GM18858 (cell line): ENCODE measurements around the gene CD7.

Source experiments
- ATAC-seq: cut with Tn5 transposase; IDR thresholded peaks from one replicate; pipeline ENCODE4 v1.9.1; 2021; ENCODE audit not compliant: unreplicated experiment

The CD7 gene

DNA sequence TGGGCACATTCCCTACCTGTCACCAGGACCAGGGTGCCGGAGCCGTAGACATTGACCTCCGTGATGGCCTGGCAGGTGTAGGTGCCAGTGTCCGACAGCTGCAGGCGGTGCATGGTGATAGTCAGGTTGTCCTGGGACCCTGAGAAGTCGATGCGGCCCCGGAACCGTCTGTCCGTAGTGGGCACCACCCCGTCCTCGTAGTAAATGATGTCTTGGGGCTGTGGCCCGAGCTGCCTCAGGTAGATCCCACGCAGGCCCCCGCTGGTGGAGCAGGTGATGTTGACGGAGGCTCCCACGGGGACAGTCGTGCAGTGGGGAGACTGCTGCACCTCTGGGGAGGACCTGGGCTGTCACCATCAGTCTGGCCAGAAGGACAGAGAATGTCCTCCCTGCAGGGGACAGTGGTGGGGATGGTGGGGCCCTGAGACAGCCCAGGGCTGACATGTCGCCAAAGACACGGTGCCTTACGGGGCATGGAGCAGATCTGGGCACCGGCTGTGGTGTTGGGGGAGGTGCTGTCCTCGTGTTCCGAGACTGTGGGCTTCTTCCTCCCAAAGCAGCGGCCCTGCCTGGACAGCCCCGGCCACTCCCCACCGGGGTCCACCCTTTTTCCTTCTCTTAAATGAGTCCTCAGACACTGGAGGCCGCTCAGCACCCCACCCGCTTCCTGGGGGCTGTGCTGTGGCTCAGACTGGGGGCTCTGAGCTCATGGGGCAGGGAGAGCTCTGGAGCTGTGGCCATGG is 586 bp downstream of the CD7 start:
- ATAC-seq: no peak

DNA sequence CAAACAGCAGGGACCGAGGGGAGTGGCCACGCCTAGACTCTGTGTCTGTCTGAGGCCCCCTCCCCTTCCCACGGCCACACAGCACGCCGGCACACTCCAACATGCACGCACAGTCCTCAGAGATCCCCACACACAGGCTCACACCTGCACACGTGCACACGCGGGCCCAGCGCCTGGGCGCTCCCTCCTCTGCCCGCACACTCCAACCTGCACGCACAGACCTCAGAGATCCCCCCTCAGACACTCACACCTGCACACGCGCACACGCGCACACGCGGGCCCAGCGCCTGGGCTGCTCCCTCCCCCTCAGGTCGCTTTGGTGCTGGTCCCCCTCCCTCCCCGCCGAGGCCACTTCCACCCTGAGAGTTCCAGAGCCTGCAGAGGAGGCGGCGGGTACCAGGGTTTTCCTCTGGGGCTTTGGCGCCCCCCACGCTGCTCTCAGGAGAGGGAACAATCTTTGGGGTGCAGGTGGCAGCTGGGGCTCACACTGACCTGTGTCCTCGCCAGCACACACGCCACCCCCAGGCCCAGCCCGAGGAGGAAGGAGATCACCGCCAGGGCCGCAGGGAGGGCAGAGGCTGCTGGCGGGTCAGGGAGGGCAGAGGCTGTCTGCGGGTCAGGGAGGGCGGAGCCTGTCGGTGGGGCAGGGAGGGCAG is 1.6 kb downstream of the CD7 start:
- ATAC-seq: no peak

DNA sequence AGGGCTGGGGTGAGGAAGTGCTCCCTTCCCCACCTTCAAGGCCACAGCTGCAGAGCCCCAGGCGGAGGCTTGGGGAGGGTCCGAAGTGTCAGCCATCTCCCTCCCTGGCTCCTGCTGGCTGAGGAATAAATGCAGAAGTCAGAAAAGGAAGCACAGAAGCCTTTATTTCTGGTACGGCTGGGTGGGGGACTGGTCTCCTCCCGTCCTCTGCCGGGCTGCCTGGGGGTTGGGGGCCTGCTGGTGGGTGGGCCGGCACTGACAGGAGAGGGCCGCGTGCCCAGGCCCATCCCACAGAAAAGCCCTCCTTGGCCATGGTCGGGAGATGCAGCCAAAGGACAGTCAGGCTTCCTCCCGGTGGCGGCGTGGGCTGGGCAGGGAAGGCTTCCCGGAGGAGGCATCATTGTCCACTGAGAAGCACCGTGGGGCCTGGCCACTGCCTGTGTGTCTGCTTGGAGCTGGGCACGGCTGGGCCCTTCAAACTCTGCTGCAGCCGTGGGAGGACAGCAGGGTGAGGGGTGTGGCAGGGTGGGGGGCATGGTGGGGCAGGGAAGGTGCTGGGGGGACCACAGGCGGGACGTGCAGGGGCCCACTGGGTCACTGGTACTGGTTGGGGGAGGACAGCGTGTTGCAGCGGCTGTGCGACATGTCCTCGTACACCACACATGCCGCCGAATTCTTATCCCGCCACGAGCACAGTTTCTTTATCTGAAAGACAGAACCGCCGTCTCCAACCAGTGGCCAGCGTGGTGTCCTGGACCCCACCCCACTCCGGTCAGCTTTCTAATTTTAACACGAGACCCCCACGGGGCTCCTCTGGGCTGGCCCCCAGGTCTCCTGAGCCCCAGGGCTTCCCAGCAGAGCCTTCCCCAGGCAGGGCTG is 2.4 kb downstream of the CD7 start:
- ATAC-seq: no peak

DNA sequence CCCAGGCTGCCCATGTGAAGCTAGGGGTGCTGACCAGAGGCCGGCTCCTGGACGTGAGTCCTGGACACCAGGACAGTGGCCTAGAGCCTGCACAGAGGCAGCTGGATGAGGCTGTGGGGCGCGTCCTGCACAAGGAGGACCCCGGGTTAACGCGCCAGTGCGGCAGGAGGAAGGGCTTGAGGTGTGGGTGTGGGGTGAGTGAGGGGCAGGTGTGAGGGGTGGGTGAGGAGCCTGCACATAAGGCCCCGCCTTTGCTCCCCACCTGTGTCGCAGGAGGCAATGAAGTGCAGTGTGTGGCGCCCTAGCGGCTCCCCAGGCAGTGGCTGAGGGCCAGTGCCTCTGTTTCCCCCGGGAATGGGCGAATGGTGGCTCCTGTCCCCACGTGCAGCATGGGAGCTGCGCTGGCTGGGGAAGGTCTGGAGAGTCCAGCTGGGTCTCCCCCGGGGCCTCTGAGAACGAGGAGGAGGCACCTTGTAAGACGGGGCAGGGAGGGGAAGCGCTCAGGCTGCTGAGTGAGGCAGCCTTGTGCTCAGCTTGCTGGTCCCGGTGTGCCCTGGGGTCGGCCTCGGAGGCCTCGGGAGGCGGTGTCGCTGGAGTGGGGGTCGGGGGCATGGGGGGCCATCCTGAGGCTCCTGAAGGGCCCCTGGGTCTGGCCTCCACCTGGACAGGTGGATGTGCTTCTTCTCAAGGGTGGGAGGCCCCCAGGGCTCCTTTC is 3.2 kb downstream of the CD7 start:
- ATAC-seq: no peak

DNA sequence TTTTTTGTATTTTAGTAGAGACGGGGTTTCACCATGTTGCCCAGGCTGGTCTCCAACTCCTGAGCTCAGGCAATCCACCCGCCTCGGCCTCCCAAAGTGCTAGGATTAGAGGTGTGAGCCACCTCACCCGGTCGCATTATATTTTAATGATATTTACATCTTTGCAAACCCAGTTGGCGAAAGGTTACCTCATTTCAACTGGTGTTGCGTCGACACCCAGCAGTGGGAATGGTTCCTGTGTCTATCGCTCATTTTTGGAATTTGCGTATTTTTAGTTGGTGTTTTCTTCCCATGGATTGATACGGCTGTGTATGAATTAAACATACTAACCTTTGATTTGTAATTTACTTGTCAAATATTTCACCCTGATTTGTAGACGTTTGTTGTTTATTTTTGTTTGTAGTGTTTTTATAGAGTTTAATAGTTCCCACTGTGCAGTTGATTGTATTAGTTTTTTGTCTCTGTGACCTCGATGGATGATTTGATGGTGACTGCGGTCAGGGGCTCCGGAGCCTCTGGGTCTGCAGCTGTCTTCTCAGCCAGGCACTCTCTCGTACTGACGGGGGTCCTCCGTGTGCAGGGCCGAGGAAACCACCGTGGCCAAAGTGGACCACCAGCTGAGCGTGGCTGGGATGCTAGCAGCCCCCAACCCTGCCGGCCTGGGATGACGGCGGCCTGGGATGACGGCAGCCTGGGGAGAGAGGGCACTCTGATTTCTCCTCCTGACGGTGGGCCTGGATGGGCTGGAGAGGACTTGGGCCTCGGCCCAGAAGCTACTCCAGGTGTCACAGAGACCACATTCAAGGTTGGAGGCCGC is 4.0 kb downstream of the CD7 start:
- ATAC-seq: no peak

DNA sequence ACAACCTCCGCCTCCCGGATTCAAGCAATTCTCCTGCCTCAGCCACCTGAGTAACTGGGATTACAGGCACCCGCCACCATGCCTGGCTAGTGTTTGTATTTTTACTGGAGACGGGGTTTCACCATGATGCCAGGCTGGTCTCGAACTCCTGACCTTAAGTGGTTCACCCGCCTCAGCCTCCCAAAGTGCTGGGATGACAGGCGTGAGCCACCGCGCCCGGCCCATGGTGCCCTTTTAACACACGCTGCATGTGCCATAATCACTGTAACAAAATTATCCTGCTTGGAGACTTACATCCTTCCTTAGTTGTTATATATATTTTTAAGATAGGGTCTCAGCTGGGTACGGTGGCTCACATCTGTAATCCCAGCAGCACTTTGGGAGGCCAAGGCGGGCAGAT is 5.4 kb downstream of the CD7 start:
- no peak for ATAC-seq

DNA sequence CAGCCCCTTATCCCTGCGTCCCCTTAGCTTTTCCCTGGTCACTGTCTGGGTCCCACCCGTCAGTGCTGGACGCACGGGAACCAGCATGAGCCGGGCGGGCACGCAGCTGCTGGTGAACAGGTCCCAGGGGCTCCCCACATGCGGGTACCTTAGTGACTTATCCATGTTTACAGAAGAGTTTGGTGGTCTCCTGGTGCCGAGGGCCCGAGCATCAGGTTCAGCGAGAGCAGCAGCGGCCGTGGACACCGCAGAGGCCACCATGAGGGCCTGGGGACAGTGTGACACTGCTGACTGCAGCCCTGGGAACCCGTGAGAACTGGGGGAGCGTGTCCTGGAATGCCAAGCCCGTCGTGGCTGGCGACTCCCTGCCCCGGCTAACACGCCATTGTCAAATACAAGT is 6.5 kb downstream of the CD7 start:
- ATAC-seq: no peak

DNA sequence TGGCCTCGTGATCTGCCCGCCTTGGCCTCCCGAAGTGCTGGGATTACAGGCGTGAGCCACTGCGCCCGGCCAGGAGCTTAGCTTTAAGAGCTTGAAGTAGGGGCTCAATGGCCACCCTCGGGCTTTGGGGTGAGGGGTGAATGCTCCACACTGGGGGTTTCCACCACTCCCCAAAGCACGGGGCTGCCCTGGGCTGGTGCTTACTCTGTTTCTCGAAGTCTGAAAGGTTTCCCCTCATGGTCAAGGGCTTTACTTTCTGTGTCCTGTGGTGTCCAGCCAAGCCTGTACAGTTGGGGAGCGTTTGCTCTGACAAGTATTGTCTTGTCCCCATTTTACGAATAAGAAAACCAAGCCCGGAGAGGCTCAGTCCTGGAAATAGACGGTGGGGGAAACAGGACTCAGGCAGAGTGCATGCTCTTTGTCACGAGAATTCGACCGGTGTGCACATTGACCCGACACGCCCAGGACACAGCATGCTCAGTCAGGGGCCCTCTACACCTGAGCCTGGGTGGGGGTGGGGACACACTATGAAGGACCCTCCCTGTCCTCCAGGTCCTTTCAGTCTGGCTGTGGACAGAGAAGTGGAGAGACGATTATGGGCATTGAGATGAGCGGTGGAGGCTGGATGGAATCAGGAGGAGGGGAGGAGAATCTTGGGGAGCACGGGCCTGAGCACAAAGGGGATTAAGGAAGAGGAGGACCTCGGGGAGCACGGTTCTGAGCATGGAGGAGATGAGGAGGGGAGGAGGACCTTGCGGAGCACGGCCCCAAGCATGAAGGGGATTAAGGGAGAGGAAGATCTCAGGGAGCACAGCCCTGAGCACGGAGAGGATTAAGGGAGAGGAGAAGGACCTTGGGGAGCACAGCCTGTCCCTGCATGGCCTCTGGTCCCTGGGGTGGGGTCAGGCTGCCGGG is 7.5 kb downstream of the CD7 start:
- ATAC-seq: no peak

DNA sequence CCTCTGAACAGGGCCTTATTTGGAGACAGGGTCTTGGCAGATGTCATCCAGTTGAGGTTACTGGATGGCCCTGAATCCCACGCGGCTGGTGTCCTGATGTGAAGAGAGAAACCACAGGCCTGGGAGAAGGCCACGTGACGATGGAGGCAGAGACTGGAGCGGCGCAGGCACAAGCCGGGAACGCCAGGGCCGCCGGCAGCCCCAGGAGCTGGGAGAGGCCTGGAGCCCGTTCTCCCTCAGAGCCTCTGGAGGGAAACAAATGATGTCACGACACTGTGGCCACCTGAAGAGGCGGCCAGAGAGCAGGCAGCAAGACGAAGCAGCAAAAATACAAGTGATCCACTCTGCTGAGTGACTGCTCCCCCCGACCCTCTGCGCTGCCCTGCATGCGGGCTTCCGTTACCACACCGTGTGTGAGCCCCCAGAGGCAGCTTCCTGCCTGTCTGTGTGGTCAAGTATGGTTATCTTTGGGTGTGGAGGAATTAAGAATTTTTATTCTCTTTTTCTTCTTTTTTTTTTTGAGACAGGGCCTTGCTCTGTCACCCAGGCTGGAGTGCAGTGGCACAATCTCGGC is 11.6 kb downstream of the CD7 start:
- no peak for ATAC-seq

DNA sequence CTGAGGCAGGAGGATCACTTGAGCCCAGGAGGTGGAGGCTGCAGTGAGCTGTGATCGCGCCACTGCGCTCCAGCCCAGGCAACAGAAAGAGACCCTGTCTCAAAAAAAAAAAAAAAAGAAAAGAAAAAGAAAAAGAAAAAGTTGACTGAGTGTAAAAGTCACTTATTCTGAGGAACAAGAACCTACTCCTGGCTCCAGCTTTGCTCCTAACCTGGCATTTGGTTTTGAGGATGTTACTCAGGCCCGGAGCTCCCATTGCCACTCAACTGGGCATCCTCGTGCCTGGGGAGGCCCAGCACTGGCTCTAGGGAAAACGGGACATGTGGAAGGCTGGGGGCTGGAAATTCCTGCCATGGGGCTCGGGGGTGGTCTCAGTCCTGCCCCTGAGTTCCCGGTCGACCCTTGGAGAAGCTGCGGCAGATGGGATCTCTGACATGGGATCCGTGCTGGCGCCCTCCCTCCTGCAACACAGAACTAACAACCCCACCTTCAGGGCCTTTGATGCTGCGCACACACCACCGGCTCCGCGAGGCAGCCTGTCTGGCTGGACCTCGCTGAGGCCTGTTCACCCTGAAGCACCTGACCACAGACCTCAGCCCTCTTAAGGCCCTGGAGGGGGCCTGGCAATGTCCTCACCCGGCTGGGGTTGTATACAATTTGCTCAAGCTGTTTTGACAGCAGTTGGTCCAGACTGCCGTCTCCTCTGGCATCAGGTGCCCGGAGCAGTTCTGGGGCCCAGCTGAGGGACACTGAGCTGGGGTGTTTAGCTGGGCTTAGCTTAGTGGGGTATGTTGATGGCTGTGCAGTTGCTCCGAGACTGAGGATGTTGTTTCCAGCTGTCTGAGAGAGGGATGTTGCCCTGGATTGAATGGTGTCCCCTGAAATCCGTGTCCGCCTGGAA is 12.3 kb downstream of the CD7 start:
- ATAC-seq: no peak

DNA sequence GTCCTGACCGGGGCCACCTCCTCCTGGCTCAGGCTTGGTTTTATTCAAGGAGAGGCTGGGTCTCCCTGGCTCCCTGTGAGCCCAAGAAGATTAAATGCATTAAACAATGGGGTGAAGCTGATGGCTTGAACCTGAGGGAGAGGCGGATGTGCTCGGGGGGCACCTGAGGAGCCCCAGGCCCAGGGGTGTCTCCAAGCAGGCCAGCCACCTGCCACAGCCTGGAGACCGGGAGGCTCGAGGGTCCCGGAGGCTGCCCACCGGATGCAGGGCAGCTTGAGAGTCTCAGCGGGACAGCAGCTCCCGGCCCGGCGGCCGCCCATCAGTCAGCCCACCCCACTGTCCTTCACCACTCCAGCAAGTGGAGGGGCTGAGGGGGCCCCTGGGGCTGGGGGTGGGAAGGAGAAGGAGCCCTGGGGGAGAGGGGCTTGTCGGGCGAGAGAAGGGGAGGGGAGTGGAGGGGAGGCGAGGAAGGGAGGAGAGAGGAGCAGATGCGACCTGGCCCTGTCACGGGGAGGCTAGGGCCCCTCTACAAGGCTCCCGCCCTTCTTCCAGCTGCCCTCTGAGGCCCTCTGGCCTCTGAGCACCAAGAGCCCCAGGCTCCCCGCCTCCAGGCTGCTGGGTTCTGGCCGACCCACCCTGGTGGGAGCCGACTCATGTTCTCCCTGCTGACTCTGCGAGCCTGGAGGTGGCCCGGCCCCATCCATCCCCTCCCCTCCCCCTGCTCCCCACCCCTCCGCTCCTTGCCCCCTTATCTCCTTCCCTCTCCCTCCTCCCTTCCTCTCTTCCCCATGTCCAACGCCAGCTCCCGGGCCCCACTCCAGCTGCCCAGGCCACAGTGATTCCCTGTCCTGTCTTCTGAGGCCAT is 13.2 kb downstream of the CD7 start:
- no peak for ATAC-seq

DNA sequence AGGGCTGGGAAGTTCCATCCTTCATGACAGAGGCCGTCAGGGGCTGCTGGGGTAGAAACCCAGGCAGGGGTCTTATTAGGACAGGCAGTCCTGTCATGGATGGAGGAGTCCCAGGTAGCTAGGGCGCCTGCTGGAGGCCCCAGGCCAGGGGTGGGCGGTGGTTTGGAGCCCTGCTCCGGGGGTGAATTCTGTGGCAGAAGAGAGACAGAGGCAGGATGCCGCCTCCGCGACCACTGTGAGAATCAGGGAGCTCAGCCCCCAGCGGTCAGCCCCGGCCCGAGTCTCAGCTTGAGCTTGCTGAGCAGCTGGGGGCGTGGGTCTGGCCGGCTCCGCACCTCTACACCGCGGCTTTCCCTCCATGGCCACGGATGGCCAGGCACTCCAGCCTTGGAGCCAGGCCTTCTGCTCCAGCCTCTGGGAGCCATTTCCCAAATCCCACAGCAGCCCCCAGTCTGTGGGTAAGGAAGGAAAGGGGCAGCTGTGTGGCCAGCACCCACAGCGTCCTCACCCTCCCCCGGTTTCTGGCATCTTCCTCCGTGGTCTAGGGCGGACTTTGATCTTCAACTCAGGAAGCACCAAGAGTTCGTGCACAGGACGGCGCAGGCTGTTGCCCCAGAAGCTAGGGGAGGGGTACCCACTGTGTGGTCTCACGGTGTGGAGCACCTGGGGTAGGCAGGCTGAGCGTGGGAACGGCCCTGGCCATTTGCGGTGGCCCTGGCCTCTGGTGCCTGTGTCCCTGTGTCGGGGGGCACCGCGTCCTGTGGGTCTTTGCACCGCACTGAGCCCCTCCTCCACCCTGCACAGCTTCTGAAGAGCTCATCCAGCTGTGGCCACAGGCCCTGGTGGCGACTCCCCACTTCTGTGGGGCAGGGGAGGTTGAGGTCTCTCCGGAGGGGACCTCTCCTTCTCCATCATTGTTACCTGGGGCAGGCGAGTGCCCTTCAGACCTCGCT is 14.1 kb downstream of the CD7 start:
- no peak for ATAC-seq

DNA sequence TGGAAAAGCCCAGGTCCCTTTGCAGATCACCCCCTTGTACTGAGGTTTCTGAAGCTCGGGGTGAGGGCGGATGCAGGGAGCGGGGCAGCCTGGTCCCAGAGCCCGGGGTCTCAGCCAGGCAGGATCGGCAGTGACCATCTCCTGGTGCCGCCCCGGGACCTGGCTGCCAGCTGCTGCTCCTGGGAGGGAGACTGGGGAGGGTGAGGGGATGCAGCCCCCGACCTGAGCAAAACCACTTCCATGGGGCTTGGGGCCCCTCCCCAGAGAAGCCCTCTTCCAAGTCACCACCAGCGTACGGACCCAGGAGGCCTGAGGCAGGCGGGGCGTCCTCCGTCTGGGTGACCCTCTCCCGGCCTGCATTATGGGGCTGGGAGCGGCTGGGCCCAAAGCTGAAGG is 14.8 kb downstream of the CD7 start:
- ATAC-seq: no peak

DNA sequence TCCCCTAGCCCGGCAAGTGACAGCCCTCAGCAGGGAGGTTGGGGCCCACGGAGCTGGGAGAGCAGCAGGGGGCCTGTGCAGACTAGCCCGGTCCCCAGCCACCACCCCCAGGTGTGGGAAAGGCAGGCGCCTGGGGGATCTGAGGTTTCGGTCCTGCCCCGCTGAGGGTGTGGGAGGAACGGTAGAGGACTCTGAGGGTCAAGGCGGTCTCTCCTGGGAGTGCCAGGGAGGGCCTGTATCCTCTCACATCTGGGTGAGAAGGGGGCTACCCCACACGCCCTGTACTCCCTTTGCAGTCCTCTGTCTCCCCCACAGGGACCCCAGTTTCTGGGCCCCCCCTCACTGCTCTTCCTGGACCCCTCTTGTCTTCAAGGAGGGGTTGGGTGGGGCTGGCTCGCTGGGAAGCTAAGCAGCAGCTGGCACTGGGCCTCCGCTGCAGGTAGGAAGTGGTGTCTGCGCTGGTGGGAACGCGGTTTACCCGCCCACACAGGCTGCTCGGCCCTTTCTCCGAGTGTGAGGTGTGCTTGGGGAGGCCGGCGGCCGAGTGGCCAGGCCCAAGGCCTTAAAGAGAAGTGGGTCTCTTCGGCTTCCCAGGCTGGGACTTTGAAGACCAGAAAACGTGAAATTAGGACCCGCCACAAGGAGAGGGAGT is 15.4 kb downstream of the CD7 start:
- ATAC-seq: no peak

DNA sequence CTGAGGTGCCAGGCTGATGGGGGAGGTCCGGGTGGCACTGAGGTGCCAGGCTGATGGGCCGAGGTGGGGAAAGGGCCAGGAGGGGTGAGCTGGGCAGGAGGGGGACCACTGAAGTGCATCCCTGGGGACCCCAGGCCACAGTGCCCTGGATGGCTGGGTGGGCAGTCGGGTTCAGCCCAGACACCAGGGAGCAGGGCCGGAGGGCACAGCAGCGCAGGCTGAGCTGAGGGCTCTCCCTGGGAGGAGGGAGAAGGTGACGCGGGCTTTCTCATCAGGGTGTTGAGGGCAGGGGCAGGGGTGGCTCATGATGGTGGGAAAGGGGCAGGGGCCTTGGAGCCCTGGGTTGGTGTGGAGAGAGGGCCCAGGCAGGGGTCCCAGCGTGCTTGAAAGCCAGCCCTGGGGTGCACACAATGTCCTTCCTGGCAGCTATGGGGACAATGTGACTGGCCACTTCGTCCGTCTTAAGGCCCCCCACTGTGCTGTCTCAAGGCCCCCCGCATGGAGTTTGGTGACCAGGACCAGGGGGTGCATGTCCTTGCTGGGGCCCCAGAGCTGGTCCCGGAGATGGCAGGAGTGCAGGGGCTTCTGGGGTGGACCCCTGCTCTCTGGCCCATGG is 16.0 kb downstream of the CD7 start:
- ATAC-seq: no peak
